GM19193 (cell line): ENCODE measurements around the gene AIMP2.
"Not testable (repeated sequence)": the region's sequence is repeated elsewhere in the genome, so short reads cannot be mapped to it uniquely, and the experiment has no call there.

Experiments used
- POLR2A ChIP-seq: IDR thresholded peaks from 4 replicates; pipeline ENCODE4 v1.6.1; 2011; ENCODE audit not compliant: insufficient read depth, insufficient read length; ENCODE audit errors: extremely low read depth

The AIMP2 gene

GRCh38 chr7:6008668-6009611 is at the start of gene AIMP2, which contains the start of gene PMS2:
Gene AIMP2 (plus strand): TSS chr7:6009272. CDS start chr7:6009364, 92 bp downstream.
Gene PMS2 (minus strand): TSS chr7:6009049. CDS start chr7:6009019, 30 bp downstream.
- TF ChIP-seq POLR2A = peak; percentile 88

DNA sequence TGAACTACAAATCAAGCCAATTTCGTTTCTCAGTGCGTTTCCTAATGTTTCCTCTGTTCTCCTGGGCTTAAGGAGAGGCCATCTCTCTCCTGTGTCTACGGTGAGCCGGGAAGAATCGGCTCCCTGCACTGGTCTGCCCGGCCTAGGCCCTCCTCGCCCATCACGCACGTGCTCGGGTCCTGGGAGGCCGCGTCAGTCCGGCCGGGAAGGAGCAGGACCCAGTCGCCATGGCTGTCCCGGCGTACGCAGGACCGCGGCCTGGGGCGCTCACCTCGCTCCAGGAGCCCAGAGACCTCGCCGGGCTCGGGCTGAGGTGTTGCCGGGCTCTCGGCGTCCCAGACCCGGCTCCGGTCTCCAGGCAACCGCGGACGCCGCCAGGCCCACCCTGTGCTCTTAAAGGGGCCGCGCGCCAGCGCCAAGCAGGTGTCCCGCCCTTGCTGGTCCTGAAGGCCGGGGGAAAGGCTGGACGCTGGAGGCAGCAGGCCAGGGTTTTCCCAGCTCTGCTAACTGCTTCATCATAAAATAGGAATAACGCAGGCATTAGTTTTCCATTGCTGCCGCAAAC is 38.6 kb upstream of the AIMP2 start, which contains the start of gene RSPH10B:
TSS of gene RSPH10B (minus strand) at position 343 of the 565 bp plus-strand sequence. CDS start 3,573 bp downstream, outside the sequence.
- not testable (repeated sequence) for TF ChIP-seq POLR2A

DNA sequence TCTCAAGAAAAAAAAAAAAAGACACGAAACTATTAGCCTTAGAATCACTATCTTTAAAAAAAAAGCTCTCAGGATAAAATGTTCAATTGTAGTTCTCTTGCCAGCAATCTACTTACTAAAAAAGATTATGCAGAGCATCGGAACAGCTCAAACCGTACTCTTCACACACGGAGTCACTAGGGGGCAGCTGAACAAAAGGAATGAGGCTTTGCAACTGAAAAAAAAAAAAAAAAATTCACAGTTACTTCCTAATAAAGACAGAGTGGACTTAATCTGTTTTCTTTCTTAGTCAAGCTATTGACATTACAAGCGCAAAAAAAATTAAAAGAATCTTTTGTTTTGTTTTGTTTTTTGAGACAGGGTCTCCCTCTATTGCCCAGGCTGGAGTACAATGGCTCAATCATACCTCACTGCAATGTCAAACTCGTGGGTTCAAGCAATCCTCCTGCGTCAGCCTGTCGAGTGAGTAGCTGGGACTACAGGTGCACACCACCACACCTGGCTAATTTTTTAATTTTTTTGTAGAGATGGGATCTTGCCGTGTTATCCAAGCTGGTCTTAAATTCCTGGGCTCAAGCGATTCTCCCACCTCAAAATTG is 11.8 kb upstream of the AIMP2 start:
- TF ChIP-seq POLR2A = no peak

GRCh38 chr7:6007386-6007785 is 1.7 kb upstream of the AIMP2 start:
- no peak for TF ChIP-seq POLR2A

GRCh38 chr7:6011541-6011940 is 2.5 kb downstream of the AIMP2 start:
- no peak for TF ChIP-seq POLR2A

GRCh38 chr7:6012355-6013104 is 3.5 kb downstream of the AIMP2 start:
- TF ChIP-seq POLR2A = no peak

GRCh38 chr7:6015917-6016652 is 7.0 kb downstream of the AIMP2 start:
- TF ChIP-seq POLR2A = no peak

- no peak for TF ChIP-seq POLR2A
Measured at GRCh38 chr7:6016653-6016966, 7.5 kb downstream of the AIMP2 start.

DNA sequence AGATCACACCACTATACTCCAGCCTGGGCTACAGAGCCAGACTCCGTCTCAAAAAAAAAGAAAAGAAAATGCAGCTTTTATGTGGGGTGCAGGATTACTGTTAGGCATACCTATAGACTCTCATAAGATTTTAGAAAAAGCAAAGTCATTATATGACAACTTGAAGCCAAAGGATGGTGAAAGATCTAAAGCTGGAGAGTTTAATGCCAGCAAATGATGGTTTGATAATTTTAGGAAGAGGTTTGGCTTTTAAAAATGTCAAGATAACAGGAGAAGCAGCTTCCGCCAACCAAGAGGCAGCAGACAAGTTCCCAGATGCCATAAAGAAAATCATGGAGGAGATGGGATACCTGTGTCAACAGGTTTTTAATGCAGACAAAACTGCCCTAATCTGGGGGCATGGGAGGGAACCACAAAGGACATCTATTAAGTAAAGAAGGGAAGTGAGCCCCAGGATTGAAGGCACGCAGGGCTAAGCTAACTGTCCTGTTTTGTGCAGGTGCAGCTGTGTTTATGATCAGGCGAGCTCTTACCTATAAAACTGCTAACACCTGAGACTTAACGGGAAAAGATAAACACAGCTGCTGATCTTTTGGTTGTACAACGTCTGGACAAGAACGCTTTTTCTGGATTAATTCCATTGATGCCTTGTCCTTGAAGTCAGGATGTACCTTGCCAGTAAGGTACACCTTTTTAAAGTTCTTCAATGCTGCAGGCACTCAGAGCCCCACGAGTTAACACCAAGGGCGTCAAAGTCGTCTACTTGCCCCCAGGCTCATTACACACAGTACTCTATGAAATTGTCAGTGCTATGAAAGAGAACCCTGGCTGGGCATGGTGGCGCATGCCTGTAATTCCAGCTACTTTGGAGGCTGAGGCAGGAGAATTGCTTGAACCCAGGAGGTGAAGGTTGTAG is 11.6 kb downstream of the AIMP2 start:
- no peak for TF ChIP-seq POLR2A

DNA sequence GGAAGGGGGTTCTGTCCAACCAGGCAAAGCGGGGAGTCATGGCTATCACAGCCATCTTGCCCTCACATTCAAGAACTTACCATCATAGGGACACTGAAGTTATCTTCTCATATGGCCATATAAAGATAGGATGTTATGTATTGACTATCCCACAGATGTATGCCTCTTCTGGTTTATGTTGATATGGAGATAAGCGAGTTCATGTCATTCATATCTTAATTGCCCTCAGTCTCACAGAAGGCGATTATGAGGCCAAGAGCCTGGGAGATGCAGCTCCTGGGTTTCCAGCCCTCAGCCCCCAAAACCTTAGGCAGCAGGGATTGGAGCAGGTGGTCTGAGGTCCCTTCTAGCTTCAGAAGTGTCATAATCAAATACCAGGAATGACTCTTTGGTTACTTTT is 13.6 kb downstream of the AIMP2 start:
- no peak for TF ChIP-seq POLR2A

DNA sequence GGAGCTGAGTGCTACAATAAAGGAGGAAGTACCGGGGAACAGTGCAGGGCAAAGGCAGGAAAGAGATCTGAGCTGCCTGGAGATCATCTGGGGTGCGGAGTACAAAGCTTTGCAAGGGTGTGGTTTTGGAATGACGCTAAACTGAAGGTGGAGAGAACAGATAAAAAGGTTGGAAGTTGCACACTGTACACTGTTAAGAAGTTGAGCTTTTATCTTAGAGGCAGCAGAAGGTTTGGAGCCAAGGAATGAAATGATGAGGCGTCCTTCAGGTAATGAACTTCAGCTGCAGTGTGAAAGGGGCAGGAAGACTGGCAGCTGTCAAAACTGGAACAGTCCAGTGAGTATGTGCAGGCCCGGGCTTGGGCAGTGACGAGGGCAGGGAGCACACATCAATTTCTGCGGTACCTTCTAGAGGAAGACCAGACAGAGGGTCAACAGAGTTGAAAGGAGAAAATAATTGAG is 14.9 kb downstream of the AIMP2 start:
- TF ChIP-seq POLR2A = no peak

DNA sequence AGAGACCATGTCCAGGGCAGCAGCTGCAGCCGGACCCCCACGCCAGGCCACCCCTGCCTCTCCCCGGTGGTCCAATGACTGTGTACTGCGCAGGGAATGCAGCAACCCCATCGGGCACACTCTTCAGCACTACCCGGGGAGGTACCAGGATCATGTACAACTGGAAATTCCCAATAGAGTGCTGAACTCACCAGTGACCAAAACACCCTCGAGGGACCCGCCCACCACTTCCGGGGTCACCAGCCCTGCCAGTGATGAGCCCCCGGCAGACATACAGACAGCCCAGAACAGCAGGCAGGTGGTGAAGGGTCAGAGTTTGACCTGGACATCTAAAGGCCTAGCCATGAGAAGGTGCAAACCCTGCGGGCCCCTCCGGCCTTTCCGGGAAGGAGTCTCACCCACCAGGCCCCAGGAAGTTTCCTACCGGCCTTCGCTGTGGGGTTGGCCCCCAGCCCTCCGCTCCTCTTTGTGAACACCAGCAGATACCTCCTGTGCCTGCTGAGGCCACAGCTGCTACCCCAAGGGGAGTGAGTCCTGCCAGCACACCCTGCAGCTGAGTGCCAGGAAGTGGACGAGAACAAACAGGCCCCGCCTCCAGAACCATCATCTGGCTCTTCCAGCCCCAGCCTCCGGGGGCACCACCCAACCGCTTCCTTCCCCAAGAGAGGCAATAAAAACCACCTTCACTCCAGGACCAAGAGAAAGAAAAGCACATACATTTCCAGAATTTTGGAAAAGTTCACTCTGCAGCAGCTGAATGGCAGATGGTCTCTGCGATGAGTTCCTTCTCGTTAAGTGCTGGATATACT is 17.1 kb downstream of the AIMP2 start:
- TF ChIP-seq POLR2A = no peak
